Adipocyte (in vitro differentiated cells): ENCODE results near the gene GJC2.
"Not testable (repeated sequence)": the region's sequence is repeated elsewhere in the genome, so short reads cannot be mapped to it uniquely, and the experiment has no call there.

ENCODE experiments used
- DNase-seq: peaks from one replicate; pipeline ENCODE4 v3.0.0-alpha.2; 2015; ENCODE audit warnings: low read depth
- H3K27me3 ChIP-seq: replicated peaks from 2 replicates; pipeline ENCODE4 v1.7.0; 2013; ENCODE audit warnings: mild to moderate bottlenecking, low read length, moderate library complexity; ENCODE audit not compliant: control insufficient read depth, insufficient read depth
- H3K36me3 ChIP-seq: 2 replicates; pipeline ENCODE4 v1.7.0; 2013; ENCODE audit warnings: low read length, mild to moderate bottlenecking, moderate library complexity; ENCODE audit not compliant: control insufficient read depth, insufficient read depth, severe bottlenecking
- H3K4me1 ChIP-seq: 2 replicates; pipeline ENCODE4 v1.7.0; 2013; ENCODE audit warnings: mild to moderate bottlenecking, low read length, moderate library complexity; ENCODE audit not compliant: control insufficient read depth, insufficient read depth
- H3K4me3 ChIP-seq: 2 replicates; pipeline ENCODE4 v1.7.0; 2013; ENCODE audit warnings: mild to moderate bottlenecking, low read length, moderate library complexity
- H3K9ac ChIP-seq: 2 replicates; pipeline ENCODE4 v1.7.0; 2013; ENCODE audit warnings: mild to moderate bottlenecking, low read length, moderate library complexity
- H3K9me3 ChIP-seq: 2 replicates; pipeline ENCODE4 v1.7.0; 2013; ENCODE audit warnings: mild to moderate bottlenecking, low read length, moderate library complexity; ENCODE audit not compliant: control insufficient read depth

Gene GJC2

DNA sequence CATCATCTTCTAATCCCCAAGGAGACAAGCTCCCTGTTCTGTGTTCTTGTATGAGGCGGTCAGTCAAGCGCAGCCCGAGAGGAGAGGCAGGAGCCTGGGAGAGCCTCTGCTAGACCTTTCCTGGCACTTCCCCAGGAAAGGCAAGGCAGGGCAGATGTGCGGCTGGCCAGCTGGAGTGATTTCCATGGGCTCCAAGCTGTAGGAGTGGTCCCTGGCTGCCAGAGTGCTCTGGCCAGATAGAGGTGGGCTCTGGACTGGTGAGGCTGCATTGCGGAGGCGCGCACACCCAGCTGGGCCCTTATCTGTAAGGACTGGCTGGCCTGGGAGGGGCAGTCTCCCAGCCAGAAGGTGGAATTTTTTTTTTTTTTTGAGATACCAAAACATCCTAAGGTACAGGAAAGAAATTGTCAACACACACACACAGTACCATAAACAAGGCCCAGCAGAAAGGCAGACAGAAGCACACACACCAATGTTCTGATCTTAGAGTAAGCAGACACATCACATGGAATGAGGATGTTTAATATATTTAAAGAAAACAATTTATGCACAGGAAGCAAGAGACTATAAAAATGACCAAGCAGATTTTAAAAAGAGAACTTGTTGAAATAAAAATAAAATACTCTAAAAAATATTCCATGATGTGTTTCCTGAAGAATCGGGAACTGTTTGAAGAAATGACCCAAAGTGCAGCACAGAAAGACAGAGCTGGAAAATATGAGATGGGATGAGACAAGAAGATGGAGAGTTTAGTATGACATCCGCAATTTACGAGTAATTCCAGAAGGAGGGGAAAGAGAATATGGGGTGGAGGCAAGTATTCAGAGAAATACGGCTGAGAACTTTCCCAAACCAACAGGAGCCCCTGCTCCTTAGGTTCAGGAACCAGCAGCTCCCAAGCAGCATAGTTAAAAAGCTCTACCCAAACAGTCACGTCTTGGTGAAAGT, 29.3 kb downstream of the GJC2 start:
- DNase-seq = no peak
- no peak overlapping the region for H3K4me3 ChIP-seq
- H3K36me3 ChIP-seq = no peaks in the 10 kb centered on the region
- no peaks in the 10 kb centered on the region for H3K27me3 ChIP-seq
- H3K4me1 ChIP-seq = no peaks in the 10 kb centered on the region
- no peak overlapping the region for H3K9ac ChIP-seq
- H3K9me3 ChIP-seq = no peaks in the 10 kb centered on the region

DNA sequence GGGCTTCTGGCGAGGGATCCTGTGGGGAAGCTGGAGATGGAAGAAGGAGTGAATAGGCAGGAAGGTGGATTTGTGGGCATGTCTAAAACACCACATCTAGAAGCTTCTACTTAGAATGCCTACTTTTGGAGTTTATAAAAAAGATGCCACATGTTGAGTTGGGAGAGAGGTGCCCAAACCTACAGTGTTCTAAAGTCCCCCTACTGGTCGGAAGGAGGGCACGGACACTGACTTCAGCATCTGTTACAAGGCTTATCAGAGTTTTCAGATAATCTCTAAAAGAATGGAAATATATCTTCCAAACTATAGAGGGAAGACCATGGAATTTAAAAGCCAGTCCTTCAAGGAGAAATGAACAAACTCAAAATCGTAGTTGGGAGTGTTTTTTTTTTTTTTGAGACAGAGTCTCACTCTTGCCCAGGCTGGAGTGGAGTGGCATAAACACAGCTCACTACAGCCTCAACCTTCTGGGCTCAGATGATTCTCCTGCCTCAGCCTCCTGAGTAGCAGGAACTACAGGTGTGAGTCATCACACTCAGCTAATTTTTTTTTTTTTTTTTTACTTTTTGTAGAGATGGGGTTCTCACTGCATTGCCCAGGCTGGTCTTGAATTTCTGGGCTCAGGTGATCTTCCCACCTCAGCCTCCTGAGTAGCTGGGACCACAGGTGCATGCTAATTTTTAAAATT, 30.7 kb downstream of the GJC2 start:
- Histone ChIP-seq H3K4me1 (no peaks in the 10 kb centered on the region), H3K36me3 (no peaks in the 10 kb centered on the region), H3K9ac (no peak overlapping the region), H3K9me3 (no peaks in the 10 kb centered on the region), H3K27me3 (no peaks in the 10 kb centered on the region), H3K4me3 (no peak overlapping the region)
- no peak for DNase-seq

- no peak overlapping the region for H3K9ac ChIP-seq
- H3K4me1 ChIP-seq = no peaks in the 10 kb centered on the region
- H3K27me3 ChIP-seq = no peaks in the 10 kb centered on the region
- no peak overlapping the region for H3K4me3 ChIP-seq
- H3K36me3 ChIP-seq = no peaks in the 10 kb centered on the region
- H3K9me3 ChIP-seq = no peaks in the 10 kb centered on the region
- DNase-seq = no peak
Observed at GRCh38 chr1:228180959-228181644, 31.4 kb downstream of the GJC2 start.

- H3K36me3 ChIP-seq = no peaks in the 10 kb centered on the region
- DNase-seq = no peak
- H3K4me1 ChIP-seq = no peaks in the 10 kb centered on the region
- H3K9ac ChIP-seq = no peak overlapping the region
- H3K27me3 ChIP-seq = no peaks in the 10 kb centered on the region
- no peaks in the 10 kb centered on the region for H3K9me3 ChIP-seq
- no peak overlapping the region for H3K4me3 ChIP-seq
Observed at GRCh38 chr1:228181645-228182034, 31.9 kb downstream of the GJC2 start.

DNA sequence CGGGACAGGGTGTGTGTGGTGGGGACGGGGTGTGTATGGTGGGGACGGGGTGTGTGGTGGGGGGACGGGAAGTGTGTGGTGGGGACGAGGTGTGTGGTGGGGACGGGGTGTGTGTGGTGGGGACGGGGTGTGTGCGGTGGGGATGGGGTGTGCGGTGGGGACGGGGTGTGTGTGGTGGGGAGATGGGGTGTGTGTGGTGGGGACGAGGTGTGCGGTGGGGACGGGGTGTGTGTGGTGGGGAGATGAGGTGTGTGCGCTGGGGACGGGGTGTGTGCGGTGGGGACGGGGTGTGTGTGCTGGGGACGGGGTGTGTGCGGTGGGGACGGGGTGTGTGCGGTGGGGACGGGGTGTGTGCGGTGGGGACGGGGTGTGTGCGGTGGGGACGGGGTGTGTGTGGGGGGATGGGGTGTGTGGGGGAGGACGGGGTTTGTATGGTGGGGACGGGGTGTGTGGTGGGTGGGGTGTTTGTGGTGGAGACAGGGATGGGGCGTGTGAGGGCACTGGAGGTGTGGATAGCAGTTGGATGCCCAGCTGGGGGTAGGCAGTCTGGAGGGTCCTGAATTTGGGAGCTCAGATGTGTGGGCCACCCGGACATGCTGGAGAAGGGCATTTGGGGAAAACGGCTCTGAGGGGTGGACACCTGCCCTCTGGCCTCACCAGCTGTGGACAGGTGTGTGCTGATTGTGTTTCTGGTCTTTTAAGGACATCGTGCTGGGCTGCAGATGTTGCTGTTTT, 32.7 kb downstream of the GJC2 start:
- no peaks in the 10 kb centered on the region for H3K27me3 ChIP-seq
- H3K36me3 ChIP-seq = no peaks in the 10 kb centered on the region
- no peaks in the 10 kb centered on the region for H3K4me1 ChIP-seq
- no peak overlapping the region for H3K4me3 ChIP-seq
- DNase-seq = no peak
- H3K9ac ChIP-seq = no peak overlapping the region
- H3K9me3 ChIP-seq = no peaks in the 10 kb centered on the region

GRCh38 chr1:228184152-228184551, 34.4 kb downstream of the GJC2 start:
- no peak for DNase-seq
- Histone ChIP-seq H3K4me1 (no peaks in the 10 kb centered on the region), H3K27me3 (no peaks in the 10 kb centered on the region), H3K9me3 (peaks cover 6% of the 10 kb centered on the region), H3K36me3 (no peaks in the 10 kb centered on the region), H3K9ac (no peak overlapping the region), H3K4me3 (no peak overlapping the region)

DNA sequence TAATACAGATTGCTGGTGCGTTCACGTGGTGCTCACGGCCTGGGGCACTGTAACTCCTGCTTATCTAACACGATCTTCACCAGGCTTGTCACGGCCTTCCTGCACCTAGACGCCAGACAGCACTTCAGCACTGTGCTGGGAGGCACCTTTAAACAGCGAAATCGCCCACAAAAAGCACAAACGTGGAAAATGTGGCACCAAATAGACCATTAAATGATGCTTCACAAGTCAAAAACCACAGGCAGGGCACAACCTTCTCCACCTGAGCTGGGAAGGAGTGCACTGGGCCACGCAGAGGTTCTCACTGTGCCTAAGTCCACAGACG, 35.9 kb downstream of the GJC2 start:
- Histone ChIP-seq H3K4me3 (no peak overlapping the region), H3K9ac (no peak overlapping the region)
- DNase-seq = no peak

GRCh38 chr1:228188249-228188648, 38.5 kb downstream of the GJC2 start:
- not testable (repeated sequence) for H3K36me3 ChIP-seq

More for the DNA sequence above, 35.9 kb downstream of the GJC2 start:
- H3K9me3 ChIP-seq = peaks cover 6% of the 10 kb centered on the region
- no peaks in the 10 kb centered on the region for H3K4me1 ChIP-seq
- no peaks in the 10 kb centered on the region for H3K27me3 ChIP-seq
- H3K36me3 ChIP-seq = no peaks in the 10 kb centered on the region

DNA sequence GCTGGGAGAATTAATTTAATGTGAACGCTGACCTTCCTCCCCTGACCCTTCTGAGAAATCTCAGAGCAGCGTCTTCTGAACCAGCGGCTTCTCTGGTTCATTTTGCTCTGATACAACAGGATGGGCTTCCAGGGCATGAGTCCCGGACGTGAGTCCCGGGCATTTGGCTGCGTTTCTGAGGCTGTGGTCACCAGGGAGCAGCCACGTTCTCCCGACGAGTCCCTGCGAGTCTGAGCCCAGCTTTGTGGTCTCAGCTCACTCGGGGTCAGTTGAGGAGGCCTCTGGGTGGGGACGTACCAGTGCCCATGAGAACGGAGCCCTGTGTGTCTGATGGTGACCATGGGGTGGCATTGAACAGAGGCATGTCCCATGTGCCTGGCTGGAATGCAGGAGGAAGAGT, 40.5 kb downstream of the GJC2 start:
- Histone ChIP-seq H3K27me3 (no peaks in the 10 kb centered on the region), H3K36me3 (no peaks in the 10 kb centered on the region)

More at GRCh38 chr1:228188249-228188648, 38.5 kb downstream of the GJC2 start:
- not testable (repeated sequence) for H3K9me3 ChIP-seq, H3K9ac ChIP-seq, H3K4me3 ChIP-seq, H3K4me1 ChIP-seq, H3K27me3 ChIP-seq, DNase-seq

GRCh38 chr1:228190778-228191177, 41.0 kb downstream of the GJC2 start:
- Histone ChIP-seq H3K9ac (no peak overlapping the region), H3K36me3 (no peaks in the 10 kb centered on the region), H3K9me3 (peaks cover 6% of the 10 kb centered on the region), H3K4me1 (no peaks in the 10 kb centered on the region), H3K27me3 (no peaks in the 10 kb centered on the region), H3K4me3 (no peak overlapping the region)
- DNase-seq = no peak

More for the DNA sequence above, 40.5 kb downstream of the GJC2 start:
- no peaks in the 10 kb centered on the region for H3K4me1 ChIP-seq
- no peak overlapping the region for H3K9ac ChIP-seq
- H3K9me3 ChIP-seq = peaks cover 6% of the 10 kb centered on the region
- no peak for DNase-seq
- H3K4me3 ChIP-seq = no peak overlapping the region

DNA sequence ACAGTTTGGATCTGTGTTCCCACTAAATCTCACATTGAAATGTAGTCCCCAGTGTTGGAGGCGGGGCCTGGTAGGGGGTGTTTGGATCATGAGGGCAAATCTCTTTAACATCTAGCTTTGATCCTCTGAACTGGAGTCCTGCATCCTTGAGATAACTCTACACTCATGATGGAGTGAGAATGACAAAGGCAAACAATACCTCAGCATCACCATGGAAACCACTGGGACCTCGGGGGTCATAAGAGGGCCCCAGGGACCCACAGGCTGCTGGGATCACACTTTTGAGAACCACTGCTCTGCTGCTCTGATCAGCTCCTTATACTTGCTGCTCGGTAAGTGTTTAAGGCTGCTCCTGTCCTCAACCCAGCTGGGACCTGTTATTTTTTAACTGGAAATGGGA, 44.7 kb downstream of the GJC2 start:
- no peak for DNase-seq
- peaks cover 10% of the 10 kb centered on the region for H3K9me3 ChIP-seq
- no peak overlapping the region for H3K4me3 ChIP-seq

More for the DNA sequence above, 44.7 kb downstream of the GJC2 start:
- Histone ChIP-seq H3K36me3 (no peaks in the 10 kb centered on the region), H3K4me1 (no peaks in the 10 kb centered on the region), H3K9ac (no peak overlapping the region), H3K27me3 (no peaks in the 10 kb centered on the region)
